NCI-H2107 treated with DMSO at 0.1 percent for 48 hours (cell line): ENCODE measurements around the gene ACTR1A.
"Not testable (repeated sequence)": the region's sequence is repeated elsewhere in the genome, so short reads cannot be mapped to it uniquely, and the experiment has no call there.

Experiments used
- DNase-seq: peaks from one replicate; lab custom pipeline; 2025; ENCODE audit not compliant: unreplicated experiment; lab: John Stamatoyannopoulos, UW

Gene ACTR1A

DNA sequence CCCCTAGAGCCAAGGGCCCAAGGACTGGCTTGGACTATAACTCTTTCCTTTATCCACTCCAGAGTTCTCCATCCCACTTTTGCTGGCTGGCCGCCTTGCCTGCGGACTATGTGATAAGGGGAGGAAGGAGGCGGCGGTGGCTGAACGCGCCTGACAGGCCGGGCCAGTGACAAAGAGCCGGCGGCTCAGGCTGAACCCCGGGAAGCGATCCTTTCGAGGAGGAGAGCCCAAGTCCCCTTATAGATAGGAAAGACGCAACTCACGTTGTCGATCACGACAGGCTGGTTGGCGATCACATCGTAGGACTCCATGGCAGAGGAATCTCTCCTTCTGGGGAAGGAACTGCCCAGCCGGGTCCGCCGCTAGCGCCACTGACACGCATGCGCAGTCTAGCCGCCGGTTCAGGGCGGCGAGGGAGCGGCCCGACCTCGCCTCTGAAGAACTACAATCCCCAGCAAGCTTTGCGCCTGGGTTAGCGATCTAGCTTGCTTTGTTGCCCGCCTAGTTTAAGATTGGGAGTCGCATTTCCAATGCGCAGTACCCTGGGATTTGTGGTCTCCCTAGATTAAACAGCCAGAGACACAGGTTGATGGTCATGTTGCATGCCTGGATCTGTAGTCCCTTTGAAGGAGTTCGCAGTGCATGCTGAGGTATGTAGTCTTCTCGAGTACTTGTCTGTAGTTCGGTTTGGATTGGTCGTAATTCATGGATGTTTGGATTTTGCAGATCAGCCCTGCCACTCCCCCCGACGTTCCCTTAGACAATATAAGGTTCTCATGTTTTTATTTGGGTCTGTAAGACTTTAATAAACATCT lies at the start of gene ACTR1A:
ACTR1A (minus strand) TSS at position 376 of the 815 bp plus-strand sequence; CDS start at position 311, 65 bp downstream.
- peak; percentile 98 for DNase-seq

DNA sequence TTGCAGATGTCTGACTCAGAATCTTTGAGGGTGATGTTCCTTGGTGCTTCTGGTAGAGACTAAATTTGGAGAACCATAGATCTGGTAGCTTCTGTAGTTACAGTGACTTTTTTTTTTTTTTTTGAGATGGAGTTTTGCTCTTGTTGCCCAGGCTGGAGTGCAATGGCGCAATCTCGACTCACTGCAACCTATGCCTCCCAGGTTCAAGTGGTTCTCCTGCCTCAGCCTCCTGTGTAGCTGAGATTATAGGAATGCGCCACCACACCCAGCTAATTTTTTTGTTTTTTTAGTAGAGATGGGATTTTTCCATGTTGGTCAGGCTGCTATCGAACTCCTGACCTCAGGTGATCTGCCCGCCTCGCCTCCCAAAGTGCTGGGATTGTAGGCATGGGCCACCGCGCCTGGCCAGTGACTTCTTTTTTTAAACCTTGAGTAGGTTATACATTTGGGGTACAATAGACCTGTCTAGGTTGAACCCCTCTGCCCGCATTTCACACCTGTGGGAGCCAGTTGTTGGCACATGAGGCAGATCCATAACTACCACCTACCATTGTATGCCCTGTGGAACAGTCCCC lies 48.2 kb upstream of the ACTR1A start:
- DNase-seq, result no peak

DNA sequence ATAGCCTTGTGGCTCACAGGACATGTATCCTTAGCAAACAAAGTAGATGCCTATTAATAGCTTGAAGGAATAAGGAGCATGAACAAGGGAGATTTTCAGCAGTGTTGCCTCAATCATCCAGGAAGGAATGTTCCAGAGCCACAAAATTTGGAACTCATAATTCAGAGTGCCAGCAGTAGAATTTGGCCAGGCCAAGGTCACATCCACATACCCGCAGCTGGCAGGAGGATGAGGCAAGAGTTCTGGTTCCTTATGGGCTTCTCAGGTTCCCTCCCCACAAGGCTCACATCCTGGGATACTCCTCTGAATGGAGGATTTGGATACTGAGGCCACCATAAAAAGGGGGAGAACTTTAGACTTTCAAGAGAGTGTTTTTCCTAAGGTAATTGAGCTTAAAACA lies 47.0 kb upstream of the ACTR1A start:
- no peak for DNase-seq

DNA sequence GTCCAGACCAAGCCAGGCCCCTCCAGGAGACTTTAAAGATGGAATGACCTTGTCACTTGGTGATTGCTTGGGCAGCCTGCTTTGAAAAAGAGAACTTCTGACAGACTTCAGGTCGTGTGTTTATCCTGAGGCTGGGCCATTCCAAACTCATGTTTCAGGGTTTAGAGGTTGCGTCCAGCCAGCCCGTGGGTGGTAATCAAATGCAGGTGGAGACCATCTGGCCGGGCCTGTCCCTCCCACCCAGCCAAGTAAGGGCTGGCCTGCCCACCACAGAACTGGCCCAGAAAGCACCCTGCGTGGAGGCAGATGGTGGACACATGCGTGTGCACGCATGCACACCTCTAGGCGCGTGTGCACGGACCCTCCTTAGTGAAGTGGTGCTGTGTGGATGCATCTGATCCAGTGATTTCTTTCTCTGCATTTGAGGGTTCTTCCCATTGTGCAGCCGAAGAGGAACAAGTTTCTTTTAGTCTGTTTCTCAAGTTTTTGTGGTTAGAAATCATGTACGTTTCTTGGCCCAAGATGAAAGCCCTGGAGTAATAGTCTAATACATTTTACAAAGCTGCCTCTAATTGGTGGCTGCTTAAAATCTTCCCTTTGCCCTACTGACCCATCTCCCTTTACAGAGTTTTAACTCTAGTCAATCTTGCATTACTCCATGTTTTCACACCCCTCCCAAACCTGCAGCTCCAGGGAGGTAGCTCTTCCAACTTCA lies 44.3 kb upstream of the ACTR1A start:
- no peak for DNase-seq

DNA sequence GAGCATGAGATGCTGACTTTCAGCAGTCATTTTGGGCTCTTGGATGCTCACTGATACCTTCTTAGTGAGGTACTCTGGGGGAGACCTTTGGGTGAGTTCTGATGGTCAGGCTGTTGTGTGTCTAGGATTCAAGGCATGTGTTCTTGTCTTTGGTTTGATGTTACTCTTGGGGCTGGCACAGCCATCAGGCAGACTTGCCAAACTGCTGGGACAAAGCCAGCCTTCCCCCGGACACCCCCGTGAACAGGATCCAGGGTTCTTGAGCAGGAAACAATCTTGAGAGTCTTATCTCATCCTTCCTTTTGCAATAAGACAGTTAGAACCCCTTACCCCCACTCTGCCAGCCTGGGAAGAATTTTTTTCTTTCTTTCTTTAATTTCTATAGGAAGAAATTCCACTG lies 43.5 kb upstream of the ACTR1A start:
- DNase-seq, result no peak

DNA sequence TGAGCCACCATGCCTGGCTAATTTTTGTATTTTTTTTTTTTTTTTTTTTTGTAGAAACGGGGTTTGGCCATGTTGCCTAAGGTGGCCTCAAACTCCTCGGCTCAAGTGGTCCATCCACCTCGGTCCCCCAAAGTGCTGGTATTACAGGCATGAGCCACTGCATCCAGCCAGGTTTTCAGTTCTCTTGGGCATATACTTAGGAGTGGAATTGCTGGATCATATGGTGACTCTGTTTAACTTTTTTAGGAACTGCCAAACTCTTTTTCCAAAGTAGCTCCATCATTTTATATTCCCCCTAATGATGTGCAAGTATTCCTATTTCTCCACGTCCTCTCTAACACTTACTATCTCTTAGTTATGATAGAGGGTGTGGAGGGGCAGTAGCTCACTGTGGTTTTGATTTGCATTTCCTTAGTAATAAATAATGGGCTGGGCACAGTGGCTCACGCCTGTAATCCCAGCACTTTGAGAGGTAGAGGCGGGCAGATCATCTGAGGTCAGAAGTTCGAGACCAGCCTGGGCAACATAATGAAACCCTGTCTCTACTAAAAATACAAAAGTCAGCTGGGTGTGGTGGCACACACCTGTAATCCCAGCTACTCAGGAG lies 42.9 kb upstream of the ACTR1A start:
- DNase-seq, result no peak

DNA sequence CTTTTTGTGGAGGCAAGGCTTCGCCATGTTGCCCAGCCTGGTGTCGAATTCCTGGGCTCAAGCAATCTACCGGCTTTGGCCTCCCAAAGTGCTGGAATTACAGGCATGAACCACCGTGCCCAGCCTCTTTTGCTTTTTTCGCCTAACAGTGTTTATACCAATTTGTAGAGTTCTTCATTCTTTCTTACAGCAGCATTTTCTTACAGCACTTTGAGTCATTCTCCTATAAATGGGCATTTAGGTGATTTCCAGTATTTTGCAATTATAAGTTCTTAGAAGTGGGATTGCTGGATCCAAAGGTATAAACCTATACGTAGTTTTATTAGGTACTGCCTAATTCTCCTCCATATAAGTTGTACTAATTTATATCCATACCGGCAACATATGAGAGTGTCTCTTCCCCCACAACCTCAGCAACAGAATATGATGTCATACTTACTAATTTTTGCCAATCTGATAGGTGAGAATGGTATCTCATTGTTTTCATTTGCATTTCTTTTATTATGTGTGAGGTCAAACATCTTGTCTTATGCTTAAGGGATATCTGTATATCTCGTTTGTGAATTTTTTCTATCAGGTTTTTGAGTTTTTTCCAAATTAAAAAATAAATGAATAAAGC lies 40.4 kb upstream of the ACTR1A start:
- no peak for DNase-seq

DNA sequence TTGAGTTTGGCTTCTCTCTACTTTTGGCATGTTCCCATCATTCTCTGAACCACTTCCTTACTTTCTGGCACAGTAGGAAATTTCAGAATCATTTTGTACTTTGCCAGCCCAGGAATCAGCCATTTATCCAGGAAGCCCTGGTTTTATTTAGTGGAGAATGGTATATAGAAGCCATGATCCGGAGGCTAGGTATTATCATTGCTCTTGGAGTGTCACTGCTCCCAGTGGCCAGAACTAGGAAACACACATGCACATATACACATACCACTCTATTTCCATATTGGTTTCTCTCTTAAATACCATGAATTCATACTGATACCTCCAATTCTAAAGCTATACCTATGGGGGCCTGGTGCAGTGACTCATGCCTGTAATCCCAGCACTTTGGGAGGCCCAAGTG lies 37.5 kb upstream of the ACTR1A start:
- no peak for DNase-seq

DNA sequence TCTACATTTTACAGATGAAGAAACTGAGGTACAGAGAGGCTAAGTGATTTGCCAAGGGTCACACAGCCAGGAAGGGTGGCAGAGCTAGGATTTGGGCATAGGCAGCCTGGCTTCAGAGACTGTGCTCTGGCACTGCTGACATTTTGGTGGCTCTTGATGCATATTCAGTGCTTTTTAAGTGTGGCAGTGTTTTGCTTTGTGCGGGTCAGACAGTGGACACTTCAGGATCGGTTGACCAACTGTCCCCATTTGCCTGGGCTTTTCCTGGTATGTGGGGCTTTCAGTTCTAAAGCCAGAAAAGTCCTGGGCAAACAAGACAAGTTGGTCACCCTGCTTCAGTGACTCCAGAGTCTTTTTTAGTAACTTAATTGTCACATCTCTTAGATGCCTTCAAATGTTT lies 36.3 kb upstream of the ACTR1A start:
- DNase-seq, result no peak

DNA sequence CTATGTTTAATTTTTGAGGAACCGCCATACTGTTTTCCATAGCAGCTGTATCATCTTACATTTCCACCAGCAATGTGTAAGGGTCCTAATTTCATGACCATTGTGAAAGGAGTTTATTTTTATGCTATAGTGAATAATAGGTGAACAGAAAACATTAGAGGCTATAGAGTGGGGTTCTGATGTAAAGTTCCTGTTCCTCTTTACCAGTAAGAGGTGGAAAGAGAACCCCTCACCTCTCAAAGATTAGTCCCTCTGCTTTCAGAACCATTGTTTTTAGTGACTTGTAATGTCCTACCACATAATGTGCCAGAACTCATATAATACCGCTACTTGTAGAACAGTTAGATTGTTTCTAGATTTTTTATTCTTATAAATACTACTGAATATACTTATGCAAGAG lies 35.4 kb upstream of the ACTR1A start:
- no peak for DNase-seq

DNA sequence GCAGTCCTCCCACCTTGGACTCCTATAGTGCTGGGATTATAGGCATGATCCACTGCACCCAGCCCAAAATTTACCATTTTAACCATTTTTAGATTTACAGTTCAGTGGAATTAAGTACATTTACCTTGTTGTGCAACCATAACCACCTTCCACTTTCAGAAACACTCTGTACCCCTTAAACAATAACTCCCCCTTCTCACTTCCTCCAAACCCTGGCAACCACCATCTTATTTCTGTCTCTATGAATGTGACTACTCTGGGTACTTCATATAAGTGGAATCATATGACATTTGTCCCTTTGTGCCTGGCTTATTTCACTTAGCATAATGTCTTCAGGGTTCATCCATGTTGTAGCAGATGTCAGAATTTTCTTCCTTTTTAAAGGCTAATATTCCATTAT lies 34.9 kb upstream of the ACTR1A start:
- DNase-seq, result no peak

DNA sequence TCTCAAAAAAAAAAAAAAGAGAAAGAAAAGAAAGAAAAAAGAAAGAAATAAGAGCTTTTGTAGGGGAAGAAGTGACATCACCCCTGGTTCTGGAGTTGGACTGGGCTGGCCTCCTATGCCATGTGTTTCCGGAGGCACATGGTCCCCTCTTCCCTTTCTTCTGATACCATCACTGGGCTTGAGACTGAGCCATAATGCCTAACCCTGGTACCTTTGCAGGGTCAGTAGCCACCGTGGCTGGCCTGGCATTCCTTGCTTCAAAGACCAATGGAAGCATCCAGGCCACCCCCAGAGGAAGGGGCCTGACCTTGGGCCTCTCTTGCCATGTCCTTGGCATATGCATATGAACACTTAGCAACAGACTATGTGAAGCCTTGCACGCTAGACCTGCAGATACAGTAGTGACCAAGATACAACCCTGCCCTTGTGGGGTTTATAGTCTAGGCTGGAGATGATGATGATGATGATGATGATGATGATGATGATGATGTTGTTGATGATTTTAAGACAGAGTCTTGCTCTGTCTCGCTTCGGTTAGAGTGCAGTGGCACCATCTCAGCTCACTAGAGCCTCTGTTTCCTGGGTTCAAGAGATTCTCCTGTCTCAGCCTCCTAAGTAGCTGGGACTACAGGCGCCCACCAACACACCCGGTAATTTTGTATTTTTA lies 33.1 kb upstream of the ACTR1A start:
- DNase-seq, result no peak

DNA sequence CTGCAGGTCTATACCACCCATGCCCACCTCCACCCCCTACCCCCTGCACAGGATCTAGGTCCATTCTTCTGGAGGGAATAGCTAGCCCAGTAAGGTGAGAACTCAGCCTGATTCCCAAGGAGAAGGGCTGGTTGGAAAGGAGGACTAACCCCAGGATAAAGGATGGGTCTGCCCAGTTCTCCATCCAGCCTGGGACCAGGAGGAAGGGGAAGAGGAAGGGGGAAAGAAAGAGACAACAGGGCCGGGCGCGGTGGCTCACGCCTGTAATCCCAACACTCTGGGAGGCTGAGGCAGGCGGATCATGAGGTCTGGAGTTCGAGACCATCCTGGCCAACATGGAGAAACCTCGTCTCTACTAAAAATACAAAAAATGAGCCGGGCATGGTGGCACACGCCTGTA lies 32.5 kb upstream of the ACTR1A start:
- not testable (repeated sequence) for DNase-seq

DNA sequence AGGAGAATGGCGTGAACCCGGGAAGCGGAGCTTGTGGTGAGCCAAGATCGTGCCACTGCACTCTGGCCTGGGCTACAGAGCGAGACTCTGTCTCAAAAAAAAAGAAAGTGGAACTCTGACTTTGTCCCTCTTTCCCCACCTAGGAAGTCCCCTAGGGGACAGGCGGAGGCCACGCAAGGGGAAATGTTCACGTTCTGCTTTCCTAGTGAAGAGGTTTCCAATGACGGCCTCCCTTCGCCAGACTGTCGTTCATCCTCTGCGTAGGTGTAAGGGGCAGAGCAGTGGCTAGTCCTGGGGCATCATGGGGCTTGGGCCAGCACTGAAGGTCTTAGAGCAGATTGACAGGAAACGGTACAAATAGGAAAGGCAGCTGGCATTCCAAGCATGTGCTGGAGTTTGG lies 31.8 kb upstream of the ACTR1A start:
- DNase-seq, result no peak

DNA sequence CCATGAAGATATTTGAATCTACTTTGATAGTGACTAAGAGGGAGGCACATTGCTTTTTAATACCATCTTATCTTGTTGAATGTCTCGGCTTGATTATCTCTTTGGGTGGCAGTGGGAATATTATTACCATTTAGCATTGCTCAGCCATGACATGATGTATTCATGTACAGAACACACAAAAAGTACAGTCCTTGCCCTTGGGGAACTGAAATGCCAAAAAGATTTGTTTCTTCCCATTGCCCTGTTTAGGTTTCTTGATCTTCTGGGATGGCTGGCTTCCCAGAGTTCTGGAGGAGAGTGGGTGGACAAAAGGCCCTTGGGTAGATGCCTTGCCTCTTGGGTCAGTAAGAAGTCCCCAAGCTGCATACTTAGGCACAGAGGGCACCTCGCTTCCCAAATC lies 25.0 kb upstream of the ACTR1A start:
- no peak for DNase-seq

DNA sequence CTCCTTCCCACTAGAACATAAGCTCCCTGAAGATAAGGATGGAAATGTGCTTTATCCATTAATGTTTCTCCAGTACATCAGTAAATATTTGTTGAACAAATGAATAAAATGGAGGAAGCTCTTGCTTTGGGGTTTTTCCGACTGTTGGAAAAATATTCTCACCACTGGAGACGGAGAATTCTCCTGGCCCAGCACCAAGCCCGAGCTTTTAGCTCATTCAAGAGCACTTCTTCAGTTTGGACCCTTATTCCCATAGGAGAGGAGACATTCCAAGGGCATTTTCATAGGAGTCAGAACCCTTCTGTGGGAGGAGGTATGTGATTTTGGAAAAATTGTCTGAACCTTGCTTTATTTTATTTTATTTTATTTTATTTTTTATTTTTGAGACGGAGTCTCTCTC lies 22.2 kb upstream of the ACTR1A start:
- no peak for DNase-seq

DNA sequence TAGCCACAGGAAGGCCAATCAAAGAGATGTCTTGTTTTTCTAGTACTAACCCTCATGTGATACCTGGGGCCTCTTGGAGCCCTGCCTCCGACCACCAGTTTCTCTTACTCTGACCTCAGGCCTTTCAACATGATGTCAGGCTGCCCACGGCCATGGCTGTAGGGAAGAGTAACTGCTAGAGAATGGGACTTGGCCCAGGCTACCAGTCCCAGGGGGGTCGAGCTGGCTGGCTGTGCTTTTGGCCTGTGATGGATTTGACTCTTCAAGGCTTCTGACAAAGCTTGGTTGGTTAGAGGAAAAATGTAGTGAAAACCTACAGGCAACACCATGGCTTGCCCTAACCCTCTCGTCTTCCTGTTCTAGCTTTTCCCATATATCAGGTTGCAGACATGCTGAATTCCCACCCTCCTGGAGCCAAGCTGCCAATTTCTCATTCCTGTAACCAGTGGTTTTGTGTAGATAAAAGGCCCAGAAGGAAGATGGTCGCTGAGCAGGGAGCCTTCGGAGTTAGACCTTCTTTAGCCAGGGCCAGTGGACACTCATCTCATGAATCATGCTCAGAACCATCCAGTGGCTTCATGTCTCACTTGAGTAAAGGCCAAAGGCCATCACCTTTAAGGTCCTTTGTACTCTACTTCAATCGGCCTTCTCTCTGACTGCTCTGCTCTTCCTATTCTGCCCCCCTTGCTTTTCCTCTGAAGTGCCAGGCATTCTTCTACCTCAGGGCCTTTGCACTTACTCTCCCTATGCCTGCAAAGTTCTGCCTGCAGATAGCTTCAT lies 20.9 kb upstream of the ACTR1A start:
- no peak for DNase-seq

DNA sequence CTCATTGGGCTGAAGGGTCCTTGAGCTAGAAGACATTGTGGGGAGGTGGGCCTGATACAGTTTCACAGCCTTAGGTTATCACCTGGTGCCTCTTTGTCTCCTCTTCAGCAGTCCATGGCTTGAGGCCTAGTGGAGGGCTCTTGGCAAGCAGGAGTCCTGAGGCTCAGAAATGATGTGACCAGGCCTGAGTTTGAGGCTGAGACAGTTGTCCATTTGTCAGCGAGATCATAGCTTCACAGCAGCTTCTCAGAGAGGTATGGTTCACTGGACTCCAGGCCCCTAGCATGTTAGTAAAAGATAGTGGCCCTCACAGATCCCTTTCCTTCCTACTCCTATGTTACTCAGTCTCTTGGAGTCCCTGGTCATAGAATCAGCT lies 20.4 kb upstream of the ACTR1A start:
- no peak for DNase-seq

DNA sequence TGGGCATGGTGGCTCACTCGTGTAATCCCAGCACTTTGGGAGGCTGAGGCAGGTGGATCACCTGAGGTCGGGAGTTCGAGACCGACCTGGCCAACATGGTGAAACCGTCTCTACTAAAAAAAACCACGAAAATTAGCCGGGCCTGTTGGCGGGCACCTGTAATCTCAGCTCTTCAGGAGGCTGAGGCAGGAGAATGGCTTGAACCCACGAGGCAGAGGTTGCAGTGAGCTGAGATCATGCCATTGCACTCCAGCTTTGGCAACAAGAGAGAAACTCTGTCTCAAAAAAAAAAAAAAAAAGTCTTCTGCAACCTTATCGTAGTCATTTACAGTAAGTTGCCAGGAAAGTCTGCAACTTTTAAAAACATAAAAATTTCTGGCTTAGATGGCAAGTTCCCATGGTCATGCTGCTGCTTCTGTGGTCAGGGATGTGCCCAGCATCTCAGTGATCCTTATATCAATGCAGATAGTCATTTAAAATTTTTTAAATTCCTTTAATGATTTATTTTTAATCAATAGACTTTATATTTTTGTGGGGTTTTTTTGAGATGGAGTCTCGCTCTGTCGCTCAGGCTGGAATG lies 16.8 kb upstream of the ACTR1A start:
- no peak for DNase-seq

DNA sequence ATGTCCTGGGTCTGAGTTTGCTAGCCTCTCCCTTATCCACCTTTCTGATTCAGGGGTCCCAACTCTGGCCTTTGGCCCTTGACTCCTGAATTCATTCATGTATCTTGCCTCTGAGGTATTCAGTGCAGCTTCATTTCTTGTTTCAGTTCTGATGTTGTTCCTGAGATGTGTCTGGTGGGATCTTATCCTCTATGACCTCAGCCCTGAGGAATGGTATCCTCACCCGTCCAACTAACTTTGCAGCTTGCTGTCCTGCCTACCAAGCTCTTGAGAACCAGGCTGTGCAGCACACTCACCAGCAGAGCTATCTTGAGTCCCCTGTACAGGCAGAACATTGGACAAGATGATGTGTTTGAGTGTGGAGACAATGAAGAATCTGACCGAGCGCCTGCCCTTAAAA lies 15.0 kb upstream of the ACTR1A start:
- no peak for DNase-seq
